GM23248 (cell line): ENCODE results near the gene LBP. TPM values are rescaled to one million over a fixed set of nuclear protein-coding genes. Genes with fewer than 3 reads are reported as not detected.
"Not testable (repeated sequence)": the region's sequence is repeated elsewhere in the genome, so short reads cannot be mapped to it uniquely, and the experiment has no call there.

ENCODE experiments used
- DNase-seq: peaks from one replicate; pipeline ENCODE4 v3.0.0-alpha.2; 2015
- H2AFZ ChIP-seq: fragments of 200-600 bp; sonication (generic); 2 replicates; pipeline ENCODE4 v1.6.1; 2016; ENCODE audit warnings: antibody characterized with exemption
- H3F3A ChIP-seq: fragments of 200-600 bp; sonication (generic); 2 replicates; pipeline ENCODE4 v1.6.1; 2016; ENCODE audit warnings: mild to moderate bottlenecking, antibody characterized with exemption, mixed run types; ENCODE audit not compliant: insufficient read depth
- H3K27ac ChIP-seq: fragments of 200-600 bp; sonication (generic); 2 replicates; pipeline ENCODE4 v1.5.1; 2016; ENCODE audit warnings: mild to moderate bottlenecking
- H3K27me3 ChIP-seq: fragments of 200-600 bp; sonication (generic); replicated peaks from 2 replicates; pipeline ENCODE4 v1.6.1; 2016; ENCODE audit warnings: mild to moderate bottlenecking; ENCODE audit not compliant: insufficient read depth
- H3K36me3 ChIP-seq: fragments of 200-600 bp; sonication (generic); 2 replicates; pipeline ENCODE4 v1.6.1; 2016; ENCODE audit warnings: low read depth, mild to moderate bottlenecking
- H3K4me1 ChIP-seq: fragments of 200-600 bp; sonication (generic); 2 replicates; pipeline ENCODE4 v1.6.1; 2016; ENCODE audit warnings: mild to moderate bottlenecking; ENCODE audit not compliant: insufficient read depth
- H3K4me2 ChIP-seq: fragments of 200-600 bp; sonication (generic); one replicate; pipeline ENCODE4 v1.6.1; 2016; ENCODE audit warnings: mild to moderate bottlenecking; ENCODE audit not compliant: unreplicated experiment
- H3K4me3 ChIP-seq: fragments of 200-600 bp; sonication (generic); 2 replicates; pipeline ENCODE4 v1.5.1; 2016; ENCODE audit warnings: mild to moderate bottlenecking
- H3K79me2 ChIP-seq: fragments of 200-600 bp; sonication (generic); 2 replicates; pipeline ENCODE4 v1.6.1; 2016; ENCODE audit warnings: mild to moderate bottlenecking; ENCODE audit not compliant: insufficient read depth
- H3K9ac ChIP-seq: fragments of 200-600 bp; sonication (generic); 2 replicates; pipeline ENCODE4 v1.6.1; 2016; ENCODE audit warnings: mild to moderate bottlenecking
- H3K9me2 ChIP-seq: fragments of 200-600 bp; sonication (generic); 2 replicates; pipeline ENCODE4 v1.6.1; 2016; ENCODE audit warnings: mixed run types, mild to moderate bottlenecking, moderate library complexity; ENCODE audit not compliant: insufficient read depth
- H3K9me3 ChIP-seq: fragments of 200-600 bp; sonication (generic); one replicate; pipeline ENCODE4 v1.6.1; 2017; ENCODE audit warnings: low read depth
- H4K20me1 ChIP-seq: fragments of 200-600 bp; sonication (generic); 2 replicates; pipeline ENCODE4 v1.6.0; 2016; ENCODE audit not compliant: insufficient read depth
- EZH2 ChIP-seq: fragments of 200-600 bp; sonication (generic); IDR thresholded peaks from 2 replicates; pipeline ENCODE4 v1.6.1; 2018; ENCODE audit warnings: antibody characterized with exemption, mild to moderate bottlenecking; ENCODE audit not compliant: insufficient read depth, poor library complexity, severe bottlenecking
- EZH2phosphoT487 ChIP-seq: fragments of 200-600 bp; sonication (generic); IDR thresholded peaks from 2 replicates; pipeline ENCODE4 v1.6.1; 2018; ENCODE audit warnings: antibody characterized with exemption, moderate library complexity, mild to moderate bottlenecking, low read depth; ENCODE audit not compliant: insufficient read depth
- WGBS, 2 experiments: methylation state at CpG; one replicate each; pipeline ENCODE4 v1.1.6; 2015 to 2017; ENCODE audit warnings: low lambda C conversion rate in 2 of 2, low coverage in 1 of 2; ENCODE audit errors: missing lambda C conversion rate in 2 of 2; 5-methylcytosine and 5-hydroxymethylcytosine counted together
- in situ Hi-C: fragments of 300-500 bp; cut with MboI; formaldehyde crosslinking; loops from 2 replicates; pipeline ENCODE4 v1.15.0; 2020
- polyA plus RNA-seq: library from polyadenylated mRNA; unstranded; fragments of >200 nt; fragmentation: Nextera tagmentation; extraction: Ambion mirVana; gene quantifications from 2 replicates; pipeline ENCODE4 v1.2.1, GENCODE V29; 2016
- total RNA-seq: library from RNA; depleted of rRNA; stranded (reverse); fragments of >200 nt; shearing (Covaris generic); gene quantifications from 2 replicates; pipeline ENCODE4 v1.2.3, GENCODE V29; 2014

Gene LBP
- total and polyA plus RNA-seq, 2 experiments from 2014 or later, result not detected

GRCh38 chr20:38308047-38308438 lies 38.2 kb upstream of the LBP start:
- H3K4me1 ChIP-seq, result peaks cover 8% of the 10 kb centered on the region; the same call in 1 of the 2 replicates
- H3F3A ChIP-seq, result no peaks in the 10 kb centered on the region
- H3K4me2 ChIP-seq, result no peak overlapping the region
- TF ChIP-seq EZH2 (no peak), EZH2phosphoT487 (no peak)
- H3K9me2 ChIP-seq, result no peaks in the 10 kb centered on the region
- WGBS, 2 experiments, result 76 to 77% methylated on average over 4 of the region's 4 CpGs
- no peak overlapping the region for H3K27ac ChIP-seq
- no peaks in the 10 kb centered on the region for H3K36me3 ChIP-seq
- H2AFZ ChIP-seq, result peak overlapping the region; percentile 47
- no peak overlapping the region for H3K4me3 ChIP-seq
- no peaks in the 10 kb centered on the region for H3K79me2 ChIP-seq
- H3K9ac ChIP-seq, result no peak overlapping the region
- H3K27me3 ChIP-seq, result no peaks in the 10 kb centered on the region
- no peaks in the 10 kb centered on the region for H4K20me1 ChIP-seq
- in situ Hi-C loops, result no loop called here
- H3K9me3 ChIP-seq, result no peaks in the 10 kb centered on the region
- DNase-seq, result no peak

GRCh38 chr20:38308447-38308846 lies 37.8 kb upstream of the LBP start:
- H3K79me2 ChIP-seq, result no peaks in the 10 kb centered on the region
- no peaks in the 10 kb centered on the region for H3K9me3 ChIP-seq
- H3K9me2 ChIP-seq, result no peaks in the 10 kb centered on the region
- H4K20me1 ChIP-seq, result no peaks in the 10 kb centered on the region
- H3K4me2 ChIP-seq, result no peak overlapping the region
- H3K9ac ChIP-seq, result no peak overlapping the region
- peaks cover 8% of the 10 kb centered on the region; the same call in 1 of the 2 replicates for H3K4me1 ChIP-seq
- H3K4me3 ChIP-seq, result no peak overlapping the region
- TF ChIP-seq EZH2phosphoT487 (no peak), EZH2 (no peak)
- no peak for DNase-seq
- H3K27me3 ChIP-seq, result no peaks in the 10 kb centered on the region
- no peaks in the 10 kb centered on the region for H3F3A ChIP-seq
- H3K36me3 ChIP-seq, result no peaks in the 10 kb centered on the region
- in situ Hi-C loops, result no loop called here
- no peak overlapping the region for H3K27ac ChIP-seq
- no peak overlapping the region for H2AFZ ChIP-seq
- WGBS, 2 experiments, result 31 to 32% methylated on average over 1 of the region's 1 CpG

- DNase-seq, result no peak
- WGBS, 2 experiments, result 58 to 65% methylated on average over 3 of the region's 3 CpGs
- peaks cover 8% of the 10 kb centered on the region; the same call in 1 of the 2 replicates for H3K4me1 ChIP-seq
- H3K9me3 ChIP-seq, result no peaks in the 10 kb centered on the region
- H3K4me3 ChIP-seq, result no peak overlapping the region
- 0 out of 2 replicates have a peak, but pooled peaks cover 4% of the 10 kb centered on the region for H3K9me2 ChIP-seq
- H3K4me2 ChIP-seq, result no peak overlapping the region
- H3K27me3 ChIP-seq, result no peaks in the 10 kb centered on the region
- H3K27ac ChIP-seq, result no peak overlapping the region
- H3K36me3 ChIP-seq, result no peaks in the 10 kb centered on the region
- TF ChIP-seq EZH2phosphoT487, result no peak
- no peak for TF ChIP-seq EZH2
- H3F3A ChIP-seq, result no peaks in the 10 kb centered on the region
- no peaks in the 10 kb centered on the region for H4K20me1 ChIP-seq
- H3K9ac ChIP-seq, result no peak overlapping the region
- H2AFZ ChIP-seq, result no peak overlapping the region
- in situ Hi-C loops, result no loop called here
- no peaks in the 10 kb centered on the region for H3K79me2 ChIP-seq
Measured at GRCh38 chr20:38311091-38311490, 35.2 kb upstream of the LBP start.

GRCh38 chr20:38311491-38311890 lies 34.8 kb upstream of the LBP start:
- Histone ChIP-seq H3K4me1 (peaks cover 8% of the 10 kb centered on the region; the same call in 1 of the 2 replicates), H3K79me2 (no peaks in the 10 kb centered on the region), H2AFZ (no peak overlapping the region), H3K9me3 (no peaks in the 10 kb centered on the region), H3K27ac (no peak overlapping the region), H3K4me2 (no peak overlapping the region), H3F3A (no peaks in the 10 kb centered on the region), H3K36me3 (no peaks in the 10 kb centered on the region), H3K9ac (no peak overlapping the region), H4K20me1 (no peaks in the 10 kb centered on the region), H3K4me3 (no peak overlapping the region), H3K9me2 (0 out of 2 replicates have a peak, but pooled peaks cover 4% of the 10 kb centered on the region), H3K27me3 (no peaks in the 10 kb centered on the region)
- DNase-seq, result no peak
- WGBS, 2 experiments, result 39 to 45% methylated on average over 3 of the region's 3 CpGs
- in situ Hi-C loops, result no loop called here
- TF ChIP-seq EZH2phosphoT487 (no peak), EZH2 (no peak)

- in situ Hi-C loops, result no loop called here
- Histone ChIP-seq H3K36me3 (no peaks in the 10 kb centered on the region), H3K9ac (no peak overlapping the region), H2AFZ (no peak overlapping the region), H3K27ac (no peak overlapping the region), H3K27me3 (no peaks in the 10 kb centered on the region), H3K9me3 (no peaks in the 10 kb centered on the region), H3F3A (no peaks in the 10 kb centered on the region), H3K4me2 (no peak overlapping the region), H3K9me2 (0 out of 2 replicates have a peak, but pooled peaks cover 4% of the 10 kb centered on the region), H3K4me1 (no peaks in the 10 kb centered on the region), H3K4me3 (no peak overlapping the region), H4K20me1 (no peaks in the 10 kb centered on the region), H3K79me2 (no peaks in the 10 kb centered on the region)
- no peak for DNase-seq
- TF ChIP-seq EZH2phosphoT487 (no peak), EZH2 (no peak)
- 94 to 97% methylated on average over 2 of the region's 2 CpGs for WGBS, 2 experiments
Measured at GRCh38 chr20:38313676-38314075, 32.6 kb upstream of the LBP start.

GRCh38 chr20:38314350-38314749 lies 31.9 kb upstream of the LBP start:
- H3F3A ChIP-seq, H3K79me2 ChIP-seq, H3K9me3 ChIP-seq, H4K20me1 ChIP-seq, H3K27me3 ChIP-seq, H3K4me1 ChIP-seq, H3K9me2 ChIP-seq, DNase-seq, H3K4me3 ChIP-seq, H3K9ac ChIP-seq, H3K4me2 ChIP-seq, H2AFZ ChIP-seq, in situ Hi-C loops, H3K36me3 ChIP-seq, H3K27ac ChIP-seq: not testable (repeated sequence)
- 84% methylated on average over 1 of the region's 1 CpG; no CpG with 5 or more reads in 1 of the 2 experiments for WGBS, 2 experiments
